DMS79 (cell line): ENCODE measurements around the gene KCNIP4.

ENCODE experiments used
- DNase-seq: peaks from one replicate; lab custom pipeline; 2025; lab: John Stamatoyannopoulos, UW

The KCNIP4 gene

DNA sequence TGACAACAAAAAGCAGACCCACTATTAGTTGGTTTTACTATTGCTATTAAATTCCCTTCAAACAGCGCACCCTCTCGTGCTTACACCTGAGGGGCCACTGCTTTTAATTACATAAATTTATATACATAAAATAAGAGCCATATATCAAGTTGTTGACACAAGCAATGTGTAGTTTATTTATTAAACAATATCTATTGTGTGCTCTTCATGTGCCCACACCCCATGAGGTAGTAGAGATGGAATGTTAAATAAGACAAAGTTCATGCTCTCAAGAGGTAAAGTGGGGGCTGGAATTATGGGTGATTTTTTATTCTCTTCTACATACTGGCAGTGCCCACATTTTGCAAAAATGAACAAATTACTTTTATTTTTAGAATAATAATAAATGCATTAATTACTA is 47.3 kb downstream of the KCNIP4 start:
- no peak for DNase-seq

DNA sequence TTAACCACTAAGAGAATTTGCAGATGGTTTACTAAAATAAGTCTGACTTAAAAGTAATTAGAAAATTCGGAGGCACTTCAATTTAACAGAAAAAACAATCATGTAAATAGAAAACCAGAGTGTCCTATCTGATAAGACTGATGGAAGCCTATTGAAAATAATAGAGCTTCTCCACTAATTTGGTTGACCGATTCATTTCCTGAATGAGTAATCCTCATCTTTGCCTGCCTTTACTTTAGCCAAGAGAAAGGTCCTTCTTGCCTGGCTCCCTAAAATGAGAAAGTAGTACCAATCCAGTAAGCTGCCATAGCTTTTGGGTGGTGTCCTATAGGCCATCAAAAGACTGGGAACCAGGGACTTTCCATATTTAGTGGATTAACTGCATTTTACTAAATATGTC is 48.4 kb downstream of the KCNIP4 start:
- DNase-seq: no peak

GRCh38 chr4:21898101-21898500 is 50.5 kb downstream of the KCNIP4 start:
- DNase-seq: no peak

DNA sequence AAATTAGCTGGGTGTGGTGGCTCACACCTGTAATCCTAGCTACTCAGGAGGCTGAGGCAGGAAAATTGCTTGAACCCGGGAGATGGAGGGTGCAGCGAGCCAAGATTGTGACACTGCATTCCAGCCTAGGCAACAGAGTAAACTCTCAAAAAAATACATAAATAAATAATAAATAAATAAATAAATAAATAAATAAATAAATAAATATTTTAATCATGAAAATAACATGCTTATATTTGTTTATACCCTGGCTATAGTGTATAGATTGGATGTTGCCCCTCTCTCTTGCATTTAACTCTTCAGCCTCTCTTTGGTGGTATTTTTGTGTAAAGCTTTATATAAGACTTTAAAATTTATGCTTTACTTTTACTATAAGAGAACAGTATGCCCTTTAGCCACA is 51.8 kb downstream of the KCNIP4 start:
- no peak for DNase-seq

GRCh38 chr4:21893136-21893535 is 55.4 kb downstream of the KCNIP4 start:
- no peak for DNase-seq

DNA sequence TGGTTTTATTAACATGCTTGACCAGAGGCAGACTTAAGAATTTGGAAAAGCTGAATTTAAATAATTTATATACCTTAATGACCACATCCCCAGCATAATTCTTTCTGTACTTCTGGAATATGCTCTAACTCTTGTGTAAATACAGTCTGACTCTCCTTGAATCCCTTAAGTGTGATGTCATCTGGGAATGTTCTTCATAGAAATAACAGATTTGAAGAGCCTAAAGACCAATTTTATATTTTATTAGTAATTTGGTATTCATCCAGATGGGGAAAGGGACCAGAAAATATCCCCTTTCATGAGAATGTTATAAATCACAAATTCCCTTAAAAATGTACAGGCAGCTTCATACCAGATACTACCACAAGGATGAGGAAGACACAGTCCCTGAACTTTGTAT is 58.3 kb downstream of the KCNIP4 start:
- no peak for DNase-seq

DNA sequence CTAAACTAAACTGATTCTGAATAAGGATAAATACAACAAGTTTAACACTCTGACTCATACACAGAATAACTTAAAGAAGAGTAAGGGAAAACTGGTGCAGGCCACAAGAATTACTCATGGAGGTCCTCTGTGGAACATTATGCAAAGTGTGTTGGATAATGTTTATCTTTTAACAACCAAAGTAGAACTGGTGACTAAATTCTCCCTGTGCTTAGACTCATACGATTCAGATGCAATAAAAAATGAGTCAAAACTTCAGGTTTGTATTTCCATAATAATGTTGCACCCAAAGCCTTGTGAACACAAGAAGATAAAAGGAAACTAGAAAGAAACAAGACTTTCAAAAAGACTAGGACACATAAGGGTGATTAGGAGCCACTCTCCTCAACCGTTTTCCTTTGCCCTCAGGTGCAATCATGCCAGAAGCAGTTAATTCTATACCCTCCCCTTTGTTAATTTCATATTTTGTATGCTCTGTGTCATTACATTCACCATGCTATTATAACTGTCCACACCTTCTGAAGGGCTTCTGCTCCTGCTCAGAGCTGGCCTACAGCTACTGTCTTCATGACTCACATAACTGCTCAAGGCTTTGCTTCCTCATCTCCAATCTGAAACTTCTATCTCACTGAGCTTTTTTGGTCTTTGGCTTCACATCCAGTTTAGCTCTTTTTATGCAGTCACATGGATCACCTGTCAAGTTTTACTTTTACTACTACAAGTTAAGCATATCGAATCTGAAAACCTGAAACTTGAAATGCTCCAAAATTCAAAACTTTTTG is 60.2 kb downstream of the KCNIP4 start:
- no peak for DNase-seq

- no peak for DNase-seq
These were observed 61.1 kb downstream of the KCNIP4 start for GRCh38 chr4:21887481-21887880.

DNA sequence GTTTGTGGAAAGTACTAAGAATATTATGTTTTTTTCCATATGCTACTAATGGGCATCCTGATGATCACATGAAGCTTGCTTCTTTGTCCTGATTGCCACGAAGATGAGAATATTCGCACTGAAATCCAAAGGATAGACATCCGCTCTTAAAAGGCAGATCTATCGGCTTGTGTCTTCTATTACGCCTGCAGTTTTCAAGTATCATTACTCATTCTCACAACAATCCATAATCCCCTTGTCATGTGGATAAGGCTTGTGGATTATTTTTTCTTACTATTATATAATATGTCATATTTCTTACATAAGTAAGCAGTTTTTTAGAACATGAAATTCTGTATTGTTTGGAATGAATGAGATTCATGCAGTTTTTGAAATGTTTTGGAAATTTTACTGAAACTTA is 62.8 kb downstream of the KCNIP4 start:
- DNase-seq: no peak

DNA sequence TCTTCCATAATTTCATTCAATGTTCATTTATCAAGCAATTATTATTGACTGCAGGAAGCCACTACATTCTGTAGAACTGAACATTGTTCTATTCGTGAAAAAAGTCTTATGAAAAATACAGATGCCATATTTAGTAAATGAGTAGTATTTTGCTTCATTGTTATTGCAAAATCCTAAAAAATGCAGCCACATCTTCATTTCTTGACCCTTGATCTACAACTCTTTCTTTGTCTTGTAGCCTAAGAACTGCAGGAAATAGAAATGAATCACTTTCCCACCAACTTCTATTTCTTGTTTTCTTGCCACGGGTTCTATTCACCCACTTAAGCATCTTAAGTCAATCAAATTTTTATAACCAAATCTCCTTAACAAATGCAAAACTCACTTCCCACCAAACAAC is 63.3 kb downstream of the KCNIP4 start:
- DNase-seq: no peak

DNA sequence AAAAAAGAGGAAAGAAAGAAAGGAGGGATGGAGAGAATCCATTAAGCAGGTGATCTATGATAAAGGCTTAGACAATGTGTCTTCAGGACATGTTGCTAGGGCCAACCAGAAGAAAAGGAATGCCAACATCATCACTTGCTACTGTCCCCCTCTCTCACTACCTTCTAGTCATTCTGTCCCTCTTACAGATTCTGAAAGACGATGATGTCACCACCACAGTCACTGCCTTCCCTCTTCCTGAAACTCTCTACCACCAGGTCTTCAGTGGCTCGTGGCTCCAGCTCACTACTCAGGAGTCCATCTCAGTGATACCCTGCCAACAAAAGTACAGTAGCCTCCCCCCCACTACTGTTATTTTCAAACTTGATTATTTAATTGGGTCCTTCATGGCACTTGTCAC is 64.0 kb downstream of the KCNIP4 start:
- DNase-seq: no peak

DNA sequence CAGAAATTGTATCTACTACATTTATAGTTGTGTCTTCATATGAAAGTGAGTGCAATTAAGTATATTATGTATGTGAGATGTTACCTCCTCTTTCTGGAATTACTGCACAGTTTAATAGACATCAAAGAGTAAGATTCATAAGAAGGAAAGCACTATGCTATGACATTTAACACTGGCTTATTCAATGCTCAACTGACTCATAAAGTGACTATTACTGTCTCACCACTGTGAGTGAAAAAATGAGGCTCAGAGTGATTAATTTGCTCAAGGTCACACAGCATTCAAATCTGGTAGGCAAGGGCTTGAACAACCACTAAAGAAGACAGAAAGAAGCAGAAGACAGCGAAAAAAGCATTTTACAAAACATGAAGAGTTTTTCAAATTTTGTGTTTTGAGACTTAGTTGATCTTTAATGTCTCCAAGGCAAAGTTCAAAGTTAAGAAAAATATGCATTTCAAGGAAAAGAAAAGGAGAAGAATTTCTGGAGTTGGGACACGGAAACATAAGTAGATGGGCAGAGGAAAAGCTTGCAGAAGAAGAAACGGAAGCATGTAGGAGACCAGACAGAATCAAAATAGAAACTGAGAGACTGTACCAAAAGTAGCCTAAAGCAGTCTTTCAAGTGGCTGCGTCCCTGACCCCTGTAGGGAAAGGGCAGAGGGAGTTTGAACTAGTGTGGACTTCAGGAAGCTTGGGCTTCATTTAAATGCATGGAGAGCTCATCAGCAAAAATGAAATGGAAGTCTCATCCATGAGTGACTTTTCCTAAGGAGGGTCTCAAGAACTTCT is 66.3 kb downstream of the KCNIP4 start:
- DNase-seq: no peak

DNA sequence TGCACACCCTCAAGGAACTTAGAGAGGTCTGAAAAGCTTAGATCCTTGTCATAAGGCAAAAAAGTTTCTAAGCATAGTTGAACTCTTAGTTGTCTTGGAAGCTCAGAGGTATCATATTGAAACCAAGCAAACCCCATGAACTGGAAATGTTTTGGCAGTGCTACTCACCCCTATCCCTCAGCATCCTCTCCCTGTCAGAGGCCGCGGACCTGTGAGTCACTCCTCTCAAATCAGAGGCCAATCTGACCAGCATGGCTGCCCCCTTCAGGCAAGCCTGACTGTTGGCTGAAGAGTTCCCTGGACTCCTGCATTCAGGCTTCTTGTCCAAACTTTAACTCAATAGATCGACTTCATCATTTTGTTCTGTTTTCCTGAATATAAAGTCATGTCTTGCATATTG is 69.4 kb downstream of the KCNIP4 start:
- DNase-seq: no peak

DNA sequence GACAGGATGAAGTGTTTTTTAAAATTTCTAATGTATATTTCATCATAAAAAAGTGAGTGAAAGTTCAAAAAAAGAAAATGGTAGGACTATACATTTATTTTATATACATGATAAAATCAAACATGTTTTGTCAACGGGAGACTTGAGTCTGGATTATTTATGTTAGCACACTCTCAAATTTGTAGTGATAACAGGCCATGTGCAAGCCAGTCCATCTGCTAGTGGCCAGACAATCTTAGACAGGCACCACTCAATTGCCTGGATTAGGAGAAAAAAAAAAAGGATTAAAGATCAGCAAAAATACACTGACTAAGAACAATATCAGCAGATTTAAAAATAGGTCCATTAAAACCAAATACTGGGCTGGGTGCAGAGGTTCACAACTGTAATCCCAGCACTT is 71.9 kb downstream of the KCNIP4 start:
- DNase-seq: no peak

DNA sequence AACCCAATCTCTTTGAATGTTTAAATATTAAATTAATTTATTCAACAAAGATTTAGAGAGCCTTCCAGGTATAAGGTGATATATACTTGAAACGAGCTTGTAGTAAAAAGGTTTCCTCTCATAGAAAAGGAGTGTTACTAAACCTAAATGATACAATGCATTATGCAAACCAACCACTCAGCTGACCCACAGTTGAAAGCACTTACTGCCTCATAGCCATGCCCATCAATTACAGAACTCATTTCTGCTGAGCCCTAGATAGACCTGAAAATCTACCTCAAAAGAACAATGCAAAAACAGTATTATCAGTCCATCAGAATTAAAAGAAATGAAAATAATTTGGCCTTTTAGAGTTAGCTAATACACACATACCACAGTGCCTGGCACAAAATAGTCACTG is 75.4 kb downstream of the KCNIP4 start:
- no peak for DNase-seq

DNA sequence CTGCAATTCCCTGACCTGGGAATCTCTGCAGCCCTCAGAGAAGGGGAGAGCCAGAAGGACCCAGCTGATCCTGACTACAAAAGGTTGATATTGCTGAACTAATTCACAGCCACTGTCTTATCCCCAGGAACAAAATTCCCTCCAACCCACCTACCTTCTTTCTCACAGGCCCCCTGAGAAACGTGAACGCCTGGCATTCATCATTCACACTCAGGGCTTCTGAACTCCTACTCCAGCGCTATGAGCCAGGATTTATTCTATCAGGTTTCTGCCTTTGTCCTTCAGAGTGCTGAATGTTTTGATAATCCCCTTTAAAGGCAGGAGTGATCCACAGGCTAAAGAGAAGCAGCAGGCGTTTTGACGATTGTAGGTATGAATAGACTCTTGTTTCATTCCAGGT is 76.5 kb downstream of the KCNIP4 start:
- DNase-seq: no peak

- no peak for DNase-seq
These were observed 78.4 kb downstream of the KCNIP4 start for GRCh38 chr4:21869978-21870745.

GRCh38 chr4:21864686-21865085 is 83.9 kb downstream of the KCNIP4 start:
- no peak for DNase-seq

DNA sequence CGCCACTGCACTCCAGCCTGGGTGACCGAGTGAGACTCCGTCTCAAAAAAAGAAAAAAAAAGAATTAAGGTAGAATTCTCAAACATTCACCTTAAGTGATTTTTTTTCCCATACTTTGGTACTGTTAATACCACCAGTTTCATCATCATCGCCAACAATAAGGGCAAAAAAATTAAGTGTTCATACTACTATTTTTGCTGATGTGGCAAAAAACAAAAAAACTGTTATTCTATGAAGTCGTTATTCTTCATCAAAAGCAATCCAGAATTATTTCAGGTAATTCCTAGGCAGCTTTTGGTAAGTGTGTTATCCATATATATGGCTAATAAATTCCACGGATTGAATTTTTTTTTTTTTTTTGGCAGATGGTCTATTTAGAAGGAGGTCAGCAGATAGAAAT is 85.7 kb downstream of the KCNIP4 start:
- DNase-seq: no peak

DNA sequence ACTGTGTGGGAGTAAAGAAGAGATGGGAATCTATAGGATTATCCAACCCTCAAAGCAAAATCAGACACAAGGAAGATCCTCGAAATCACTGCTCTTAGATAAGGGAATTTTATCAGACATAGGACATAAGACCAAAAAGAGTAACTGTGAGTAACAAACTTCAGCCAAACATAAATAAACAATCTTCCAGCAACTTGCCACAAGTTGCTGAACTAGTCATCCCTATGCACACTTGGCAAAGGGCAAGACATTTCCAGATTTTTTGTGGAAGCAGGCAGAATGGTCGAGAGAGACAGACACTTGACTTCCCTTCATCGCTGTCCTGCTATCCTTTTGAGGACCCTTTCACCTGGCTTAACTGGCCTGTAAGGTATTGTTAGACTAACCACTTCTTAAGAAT is 89.6 kb downstream of the KCNIP4 start:
- no peak for DNase-seq

DNA sequence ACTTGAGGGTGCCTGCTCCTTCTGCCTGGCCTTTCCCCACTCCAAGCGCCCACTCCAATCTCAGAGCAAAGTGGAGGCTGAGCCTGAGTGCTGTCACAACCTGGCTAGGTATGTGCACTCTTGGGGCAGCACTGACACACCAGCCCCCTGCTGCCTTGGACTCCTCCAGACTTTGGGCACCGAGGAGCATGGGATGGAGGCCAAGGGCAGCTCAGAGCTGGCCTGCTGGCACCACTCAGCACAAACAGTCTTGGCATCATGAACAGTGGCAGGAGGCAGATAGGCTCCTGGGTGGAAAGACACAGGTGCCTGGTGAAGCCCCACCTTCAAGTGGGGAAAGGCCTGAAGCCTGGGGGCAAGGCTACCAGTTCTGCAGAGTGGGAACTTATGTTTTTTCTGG is 91.8 kb downstream of the KCNIP4 start:
- DNase-seq: no peak

DNA sequence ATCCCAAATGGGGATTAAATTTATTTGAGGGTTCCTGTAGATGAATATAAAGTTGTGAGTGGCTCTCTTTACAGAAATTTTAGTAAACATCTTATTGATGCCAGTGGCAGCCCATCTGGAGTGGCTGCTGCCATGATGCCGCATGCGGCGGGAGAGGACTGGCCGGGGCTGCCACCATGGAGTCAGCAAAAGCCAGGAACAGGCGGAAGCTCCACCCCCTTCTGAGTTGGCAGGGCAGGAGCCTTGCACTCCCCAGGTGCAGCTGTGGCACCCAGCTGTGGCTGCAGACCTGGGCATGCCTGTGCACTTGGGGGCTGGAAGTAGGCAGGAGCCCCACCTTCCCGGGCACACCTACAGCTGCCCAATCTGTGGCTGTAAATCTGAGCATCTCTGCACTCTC is 92.3 kb downstream of the KCNIP4 start:
- no peak for DNase-seq

DNA sequence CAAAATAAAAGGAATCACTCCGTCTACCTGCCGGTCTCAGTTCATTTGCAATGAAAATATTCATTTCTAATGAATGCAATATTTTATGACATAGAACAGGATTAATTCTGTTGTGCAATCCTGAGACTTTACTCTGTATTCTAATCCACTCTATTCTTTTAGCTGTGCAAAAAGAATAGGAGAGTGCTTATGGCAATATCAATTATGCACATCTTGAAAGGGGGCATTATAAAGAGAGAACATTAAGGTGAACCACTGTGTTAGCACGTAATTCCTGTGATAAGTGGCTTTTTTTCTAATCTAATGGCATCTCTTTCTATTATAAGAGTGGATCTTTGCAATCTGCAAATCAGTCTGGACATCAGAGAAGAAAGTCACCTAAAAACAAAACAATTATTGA is 99.5 kb downstream of the KCNIP4 start:
- no peak for DNase-seq
